ENCODE measurements around the gene HTR2C.
"Not testable (repeated sequence)": the region's sequence is repeated elsewhere in the genome, so short reads cannot be mapped to it uniquely, and the experiment has no call there.

Gene HTR2C

DNA sequence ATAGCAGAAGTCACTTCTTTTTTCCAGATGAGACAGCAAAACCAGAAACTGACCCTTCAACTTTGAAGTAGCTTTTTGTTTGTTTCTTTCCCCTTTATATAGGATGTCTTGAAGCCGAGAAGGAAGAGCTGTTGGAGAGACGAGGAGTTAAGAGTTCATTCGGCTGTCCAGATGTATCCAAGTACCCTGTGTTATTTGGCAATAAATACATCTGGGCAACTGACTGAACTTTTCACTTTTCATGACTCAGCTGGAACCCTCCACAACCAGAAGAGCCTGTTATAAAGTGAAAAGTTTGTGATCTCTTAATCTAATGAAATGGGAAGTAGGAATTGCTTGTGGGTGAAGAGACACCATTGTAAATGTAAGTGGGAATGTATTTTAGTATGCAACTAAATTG, 131.2 kb downstream of the HTR2C start:
- no peak for DNase-seq

DNA sequence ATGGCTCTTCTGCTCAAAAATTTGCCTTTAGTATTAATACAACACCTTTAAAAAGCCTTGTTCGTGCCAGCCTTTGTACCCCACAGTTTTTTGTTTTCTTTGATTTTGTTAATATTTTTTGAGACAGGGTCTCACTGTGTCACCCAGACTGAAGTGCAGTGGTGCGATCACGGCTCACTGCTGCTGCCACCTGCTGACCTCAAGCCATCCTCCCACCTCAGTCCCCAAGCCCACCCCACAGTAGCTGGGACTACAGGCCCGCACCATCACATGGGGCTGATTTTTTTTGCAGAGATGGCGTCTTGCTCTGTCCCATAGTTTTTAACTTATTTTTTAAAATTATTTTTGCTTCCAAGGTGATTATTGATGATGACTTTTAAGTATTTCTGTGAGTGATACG, 134.0 kb downstream of the HTR2C start:
- no peak for DNase-seq

DNA sequence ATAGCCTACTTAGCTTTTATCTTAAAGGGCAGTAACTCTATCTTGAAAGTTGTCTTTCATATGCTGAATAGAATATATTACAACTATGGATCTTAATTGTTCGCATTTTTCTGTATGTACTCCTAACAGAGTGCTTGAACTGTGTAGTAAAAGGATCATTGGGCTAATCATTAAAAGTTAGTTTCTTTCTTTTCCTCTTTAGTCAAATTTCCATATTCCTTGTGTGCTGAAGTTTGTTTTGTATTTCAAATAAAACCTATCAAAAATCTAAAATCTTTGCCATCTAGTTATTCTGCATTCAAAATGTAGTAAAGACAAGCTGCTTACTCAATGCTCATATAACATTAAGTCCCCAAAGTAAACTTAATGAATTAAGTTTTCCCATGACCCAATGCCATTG, 182.7 kb downstream of the HTR2C start:
- DNase-seq = no peak

DNA sequence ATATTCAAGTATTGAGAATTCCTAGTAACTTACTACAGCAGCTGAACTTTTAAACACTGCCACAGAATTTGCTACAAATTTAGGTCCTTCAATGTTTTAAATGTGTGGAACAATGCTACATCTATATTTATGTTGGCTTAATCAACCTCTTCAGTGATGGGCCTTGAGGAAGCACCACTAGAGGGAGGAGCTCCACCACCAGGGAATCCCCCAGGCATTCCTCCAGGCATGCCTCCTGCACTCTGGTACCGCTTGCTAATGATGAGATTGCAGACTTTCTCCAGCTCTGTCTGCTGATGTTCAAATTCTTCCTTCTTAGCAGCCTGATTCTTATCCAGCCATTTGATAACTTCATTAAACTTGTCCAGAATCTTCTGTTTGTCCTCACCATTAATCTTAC, 190.8 kb downstream of the HTR2C start:
- DNase-seq = no peak

DNA sequence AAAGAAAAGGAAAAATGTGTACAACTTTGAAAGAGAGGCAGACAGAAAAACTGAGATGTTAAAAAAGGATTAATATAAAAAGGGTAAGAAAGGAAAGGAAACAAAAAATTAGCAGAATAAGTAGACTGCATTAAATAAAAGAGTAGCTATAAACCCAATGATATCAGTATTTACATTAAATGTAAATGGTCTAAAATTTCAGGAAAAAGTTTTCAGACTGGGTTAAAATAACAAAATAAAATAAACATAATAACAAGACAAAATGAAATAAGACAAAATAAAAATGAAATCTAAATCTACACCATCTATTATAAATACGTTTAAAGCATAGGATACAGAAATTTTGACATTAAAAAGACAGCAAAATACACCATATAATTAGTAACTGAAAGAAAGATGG, 199.0 kb downstream of the HTR2C start:
- no peak for DNase-seq

DNA sequence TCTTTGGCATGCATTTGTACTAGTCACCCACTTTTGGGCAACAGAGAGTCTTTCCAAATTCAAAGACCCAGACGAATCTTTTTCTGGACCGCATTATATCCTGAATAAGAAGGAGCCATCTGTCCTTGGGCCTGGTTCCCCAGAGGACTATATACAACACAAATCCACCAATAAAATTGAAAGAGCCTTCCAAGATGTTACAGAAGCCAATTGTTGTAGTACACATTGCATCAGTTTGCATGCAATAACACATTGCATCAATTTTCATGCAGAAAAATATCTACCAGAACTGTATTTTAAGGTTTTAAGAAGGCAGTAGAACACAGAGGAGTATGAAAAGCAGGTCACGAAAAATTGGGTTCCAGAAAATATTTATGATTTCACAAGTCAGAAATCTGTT, 203.2 kb downstream of the HTR2C start:
- DNase-seq = no peak

DNA sequence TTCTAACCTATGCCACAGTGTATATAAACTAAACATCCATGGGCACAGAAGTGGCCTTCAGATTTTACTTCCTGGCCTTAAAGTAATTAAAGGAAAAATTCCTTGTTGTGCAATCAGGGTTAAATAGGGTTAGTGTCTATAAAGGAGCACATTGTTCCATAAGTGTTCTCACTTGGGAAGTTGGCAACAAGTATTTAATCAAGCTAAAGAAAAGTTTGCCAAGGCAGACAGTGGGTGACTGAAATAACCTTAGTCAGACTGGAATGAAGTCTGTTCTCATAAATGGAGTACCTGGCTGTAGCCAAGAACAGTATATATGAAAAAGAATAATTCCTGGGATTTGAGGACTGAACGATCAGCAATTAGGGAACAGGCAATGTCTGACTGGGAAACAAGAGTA, 213.6 kb downstream of the HTR2C start:
- DNase-seq = no peak

DNA sequence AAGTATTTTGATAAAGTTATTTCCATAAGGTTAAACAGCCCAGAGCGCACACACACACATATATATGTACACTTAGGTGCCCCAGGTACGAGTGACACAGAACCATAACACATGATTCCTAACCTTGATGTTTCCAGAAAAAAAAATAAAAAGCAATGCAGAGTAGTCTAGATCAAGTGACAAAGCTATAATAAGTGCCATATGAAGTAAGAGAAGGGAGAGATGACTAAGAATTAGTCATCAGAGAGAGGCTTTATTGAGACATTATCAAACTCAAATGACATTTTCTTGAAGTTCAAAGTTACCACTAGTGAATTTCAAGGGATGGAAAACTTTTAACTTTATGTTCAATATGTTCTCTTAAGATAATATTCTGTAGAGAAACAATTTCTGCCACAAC, 215.0 kb downstream of the HTR2C start:
- DNase-seq = no peak

DNA sequence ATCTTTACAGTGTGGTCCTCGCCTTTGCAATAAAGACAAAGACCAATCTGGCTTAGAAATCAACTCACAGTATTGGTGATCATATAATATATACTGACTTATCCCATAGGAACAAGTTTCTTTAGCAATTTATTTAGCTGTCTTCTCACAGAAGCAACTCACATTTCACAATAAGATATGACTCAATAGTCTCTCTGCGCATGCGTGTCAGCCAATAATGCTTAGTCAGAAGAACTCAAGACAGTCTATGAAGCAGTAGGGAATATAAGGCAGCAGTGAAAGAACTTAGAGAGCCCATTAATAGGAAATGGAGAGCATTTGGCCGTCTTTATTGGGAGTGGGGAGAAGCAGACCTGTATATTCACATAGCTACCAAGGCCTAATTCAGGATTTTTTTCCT, 216.8 kb downstream of the HTR2C start:
- no peak for DNase-seq

DNA sequence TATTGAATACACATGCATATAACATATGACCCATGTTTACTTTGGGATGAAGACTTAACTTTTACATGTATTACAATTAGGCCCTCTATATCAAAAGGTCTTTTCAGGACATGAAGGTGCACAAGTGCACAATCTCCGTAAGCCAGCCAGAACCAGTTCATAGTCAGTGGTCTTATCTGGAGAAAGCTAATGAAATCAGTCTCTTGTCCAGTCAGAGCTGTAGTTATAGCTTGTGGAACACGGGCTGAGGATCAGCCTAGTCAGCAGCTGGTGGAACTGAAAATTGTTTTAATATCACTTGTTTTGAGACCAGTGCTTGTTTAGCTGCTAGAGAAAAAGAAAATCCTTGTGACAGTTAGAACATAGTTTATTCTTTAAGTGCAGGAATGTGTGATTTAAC, 235.6 kb downstream of the HTR2C start:
- DNase-seq = no peak

DNA sequence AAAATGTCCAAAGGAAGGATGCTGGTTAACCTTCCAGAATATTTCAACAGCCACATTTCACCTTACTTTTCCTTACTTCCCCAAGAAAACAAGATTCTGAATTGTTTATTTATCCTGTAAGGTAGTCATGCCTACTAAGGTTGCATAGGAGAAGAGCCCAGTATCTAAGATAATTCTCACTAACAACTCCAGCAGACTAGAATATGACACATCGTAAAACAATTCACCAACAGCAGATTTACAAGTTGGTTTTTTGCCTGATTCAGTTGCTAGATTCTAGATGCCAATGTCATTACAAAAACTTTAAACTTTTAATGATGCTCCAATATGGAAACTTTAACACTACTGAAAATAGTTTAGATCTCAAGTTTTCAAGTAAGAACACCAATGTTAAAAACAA, 257.2 kb downstream of the HTR2C start:
- no peak for DNase-seq

DNA sequence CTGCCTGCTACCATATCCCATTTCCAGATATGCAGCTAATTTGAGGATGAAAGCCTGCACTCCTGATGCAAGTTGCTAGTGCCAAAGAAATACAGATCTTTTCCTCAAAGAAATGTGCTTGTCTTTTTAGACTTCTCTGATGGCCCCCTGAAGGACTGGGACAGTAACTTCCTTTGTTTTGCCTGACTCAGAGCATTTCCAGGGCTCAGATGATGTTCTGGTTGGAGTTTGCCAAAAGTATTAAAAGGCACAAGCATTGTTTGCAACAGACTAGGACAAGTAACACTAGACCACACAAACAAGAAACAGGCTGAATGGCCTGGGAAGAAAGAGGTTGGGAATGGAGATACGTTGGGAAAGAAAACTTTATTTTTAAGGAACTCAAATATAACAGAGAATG, 258.3 kb downstream of the HTR2C start:
- no peak for DNase-seq

DNA sequence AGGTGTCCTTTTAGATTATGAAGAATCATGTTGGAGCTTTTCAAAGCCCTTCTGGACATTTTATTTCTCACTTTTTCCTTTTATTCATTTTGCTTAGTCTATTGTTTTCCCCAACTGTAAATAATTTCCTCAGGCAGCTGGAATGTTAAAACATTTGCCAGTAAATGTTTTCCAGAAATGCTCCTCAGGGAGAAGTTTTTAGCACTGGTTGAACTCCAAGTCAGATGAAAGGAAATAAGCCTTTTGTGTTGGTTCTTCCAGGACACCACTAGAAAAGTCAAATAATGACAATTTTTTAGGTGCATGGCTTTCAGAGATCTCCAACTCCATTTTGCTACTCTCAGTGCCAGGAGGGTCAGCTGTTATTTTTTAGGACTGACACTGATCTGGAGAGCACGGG, 305.6 kb downstream of the HTR2C start:
- DNase-seq = no peak

DNA sequence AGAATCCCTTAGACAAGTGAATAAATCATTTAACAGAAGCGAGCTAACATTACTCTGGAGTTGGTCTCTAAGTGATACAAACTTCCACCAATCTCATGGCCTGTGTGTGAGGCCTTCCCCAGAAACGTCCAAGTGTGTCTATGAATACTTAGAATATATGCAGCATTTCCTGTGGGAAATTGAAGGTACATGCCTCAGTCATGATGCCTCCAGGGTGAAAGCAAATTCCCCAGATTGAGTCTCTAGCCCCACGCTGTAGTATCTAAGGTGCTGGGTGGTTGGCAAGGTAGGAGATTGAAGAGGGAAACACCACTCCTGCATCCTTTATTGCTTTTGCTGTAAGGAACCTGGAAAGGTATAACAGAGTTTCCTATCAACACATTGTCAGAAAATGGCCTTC, 319.7 kb downstream of the HTR2C start:
- no peak for DNase-seq

DNA sequence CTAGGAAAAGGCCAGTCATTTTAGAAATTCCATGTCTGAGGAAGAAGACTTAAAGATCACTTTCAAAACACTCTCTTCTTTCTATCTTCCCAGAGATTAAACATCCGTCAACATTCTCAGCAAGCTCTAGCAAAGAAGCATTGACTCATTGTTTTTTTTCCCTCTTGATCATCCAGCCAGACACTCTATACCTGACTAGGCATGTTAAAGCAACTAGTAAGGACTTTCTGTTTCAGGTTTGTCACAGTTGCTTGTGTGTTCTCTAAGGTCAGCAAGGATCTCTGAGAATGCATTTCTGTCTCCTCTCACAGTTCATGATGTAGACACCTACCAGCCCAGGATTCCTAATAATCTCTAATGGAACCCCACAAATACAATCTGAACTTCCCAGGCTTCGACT, 321.4 kb downstream of the HTR2C start:
- no peak for DNase-seq

DNA sequence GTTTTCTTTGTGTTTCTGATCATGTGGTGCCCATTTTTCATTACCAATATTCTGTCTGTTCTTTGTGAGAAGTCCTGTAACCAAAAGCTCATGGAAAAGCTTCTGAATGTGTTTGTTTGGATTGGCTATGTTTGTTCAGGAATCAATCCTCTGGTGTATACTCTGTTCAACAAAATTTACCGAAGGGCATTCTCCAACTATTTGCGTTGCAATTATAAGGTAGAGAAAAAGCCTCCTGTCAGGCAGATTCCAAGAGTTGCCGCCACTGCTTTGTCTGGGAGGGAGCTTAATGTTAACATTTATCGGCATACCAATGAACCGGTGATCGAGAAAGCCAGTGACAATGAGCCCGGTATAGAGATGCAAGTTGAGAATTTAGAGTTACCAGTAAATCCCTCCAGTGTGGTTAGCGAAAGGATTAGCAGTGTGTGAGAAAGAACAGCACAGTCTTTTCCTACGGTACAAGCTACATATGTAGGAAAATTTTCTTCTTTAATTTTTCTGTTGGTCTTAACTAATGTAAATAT, 323.2 kb downstream of the HTR2C start:
- DNase-seq = peak in 1 of 2 experiments; percentile 20

DNA sequence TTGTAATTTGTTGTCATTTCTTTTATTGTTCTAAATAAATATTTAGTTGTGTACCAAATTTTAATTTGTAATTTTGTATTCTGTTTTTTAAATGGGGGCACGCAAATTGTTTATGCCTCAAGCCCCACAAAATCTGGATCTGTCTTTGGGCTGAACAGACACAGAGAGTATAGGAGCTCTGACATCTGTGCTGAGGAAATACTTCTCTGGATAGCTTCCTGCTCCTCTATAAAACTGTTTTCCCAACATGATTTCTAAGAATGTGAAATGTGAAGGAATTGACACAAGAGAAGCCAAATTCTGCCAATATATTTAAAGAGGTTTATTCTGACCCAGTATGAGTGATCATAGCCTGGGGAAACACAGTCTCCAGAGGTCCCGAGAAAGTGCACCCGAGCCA, 340.5 kb downstream of the HTR2C start:
- DNase-seq = no peak

DNA sequence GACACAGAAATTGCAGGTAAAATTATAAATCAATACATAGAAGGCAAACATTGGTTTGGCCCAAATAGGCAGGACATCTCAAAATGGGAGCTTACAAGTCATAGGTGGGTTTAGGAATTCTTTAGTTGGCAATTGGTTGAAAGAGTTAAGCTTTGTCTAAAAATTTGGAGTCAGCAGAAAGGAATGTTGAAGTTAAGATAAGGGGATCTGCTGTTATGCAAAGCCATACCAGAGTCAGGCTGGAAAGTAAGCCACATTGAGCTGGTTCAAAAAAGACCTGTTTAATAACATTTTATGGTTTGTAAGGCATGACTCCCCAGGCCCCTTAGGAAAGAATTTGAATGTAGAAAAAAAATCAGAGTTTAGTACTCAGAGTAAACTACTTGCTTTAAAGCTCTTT, 341.0 kb downstream of the HTR2C start:
- no peak for DNase-seq

DNA sequence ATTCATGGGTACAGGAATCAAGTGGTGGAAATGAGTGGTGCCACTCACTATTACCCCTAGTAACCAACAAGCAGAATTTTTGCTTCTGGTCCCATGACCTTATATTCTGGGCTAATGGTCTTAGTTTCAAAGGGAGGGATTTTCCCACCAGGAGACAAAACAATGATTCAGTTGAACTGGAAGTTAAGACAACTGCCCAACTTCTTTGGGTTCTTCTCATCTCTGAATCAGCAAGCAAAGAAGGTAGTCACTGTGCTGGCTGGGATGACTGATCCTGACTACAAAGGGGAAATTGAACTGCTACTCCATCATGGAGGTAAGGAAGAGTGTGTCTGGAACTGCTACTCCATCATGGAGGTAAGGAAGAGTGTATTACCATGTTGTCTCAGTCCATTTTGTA, 346.3 kb downstream of the HTR2C start:
- no peak for DNase-seq

DNA sequence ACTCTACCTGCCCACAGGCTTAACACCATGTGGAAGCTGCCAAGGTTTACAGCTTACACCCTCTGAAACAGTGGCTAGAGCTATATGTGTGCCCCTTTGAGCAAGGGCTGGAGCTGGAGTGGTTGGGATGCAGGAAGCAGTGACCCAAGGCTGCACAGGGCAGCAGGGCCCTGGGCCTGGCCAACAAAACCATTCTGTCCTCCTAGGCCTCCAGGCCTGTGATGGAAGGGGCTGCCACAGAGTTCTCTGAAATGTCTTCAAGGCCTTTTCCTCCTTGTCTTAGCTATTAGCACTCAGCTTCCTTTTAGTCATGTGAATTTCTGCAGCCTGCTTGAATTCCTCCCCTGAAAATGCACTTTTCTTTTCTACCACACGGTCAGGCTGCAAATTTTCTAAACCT, 348.7 kb downstream of the HTR2C start:
- no peak for DNase-seq

DNA sequence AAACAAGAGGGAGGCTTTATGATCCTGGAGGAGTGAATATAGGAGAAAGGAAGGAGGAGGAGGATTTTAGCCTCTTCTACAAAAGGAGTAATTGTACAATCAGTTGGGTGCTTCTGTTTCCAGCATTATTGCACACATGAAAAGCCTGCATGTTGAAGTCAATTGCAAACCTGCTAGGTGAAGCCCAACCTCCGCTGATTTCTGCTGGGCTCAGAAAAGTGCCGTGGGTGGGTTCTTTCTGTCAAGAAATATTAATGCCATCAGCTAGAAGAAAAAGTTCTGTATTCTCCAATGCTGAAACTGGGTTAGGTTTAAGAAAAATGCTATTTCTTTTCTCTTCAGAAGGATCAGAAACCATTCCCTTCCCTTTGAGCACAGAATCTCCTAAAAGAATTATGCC, 349.4 kb downstream of the HTR2C start:
- DNase-seq = not testable (repeated sequence)

DNA sequence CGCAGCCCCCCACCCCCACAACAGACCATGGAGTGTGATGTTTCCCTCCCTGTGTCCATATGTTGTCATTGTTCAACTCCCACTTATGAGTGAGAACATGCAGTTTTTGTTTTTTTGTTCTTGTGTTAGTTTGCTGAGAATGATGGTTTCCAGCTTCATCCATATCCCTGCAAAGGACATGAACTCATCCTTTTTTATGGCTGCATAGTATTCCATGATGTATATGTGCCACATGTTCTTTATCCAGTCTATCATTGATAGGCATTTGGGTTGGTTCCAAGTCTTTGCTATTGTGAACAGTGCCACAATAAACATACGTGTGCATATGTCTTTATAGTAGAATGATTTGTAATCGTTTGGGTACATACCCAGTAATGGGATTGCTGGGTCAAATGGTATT, 353.2 kb downstream of the HTR2C start:
- not testable (repeated sequence) for DNase-seq

DNA sequence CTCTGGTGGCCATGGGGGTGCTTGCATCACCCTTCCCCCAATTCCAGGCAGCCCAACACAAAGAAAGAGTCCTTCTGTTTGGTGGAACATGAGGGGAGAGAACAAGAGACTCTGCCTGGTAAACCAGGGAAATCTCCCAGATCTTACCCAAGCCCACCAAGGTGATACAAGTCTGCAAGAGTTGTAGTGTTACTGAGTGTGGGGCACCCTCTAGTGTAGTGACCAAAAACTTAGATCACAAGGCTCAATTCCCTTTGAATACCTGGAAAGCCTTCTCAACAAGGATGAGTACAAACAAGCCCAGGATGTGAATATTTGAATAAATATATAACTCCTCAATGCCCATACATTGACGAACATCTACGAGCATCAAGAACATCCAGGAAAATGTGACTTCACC, 368.8 kb downstream of the HTR2C start:
- no peak for DNase-seq

Measured in NCI-H2081 (cell line).